HL-60 (cell line): ENCODE results near the gene MTCL1.

Experiments
- DNase-seq, 2 experiments: peaks; one replicate each; pipeline ENCODE4 v3.0.0-alpha.2; 2010 to 2020; ENCODE audit warnings: low read depth in 1 of 2, low spot score in 1 of 2
- H3K27ac ChIP-seq: fragments of 250-450 bp; sonication (Bioruptor Pico); replicated peaks from 2 replicates; pipeline ENCODE4 v1.5.1; 2020; ENCODE audit warnings: mild to moderate bottlenecking, moderate library complexity
- H3K27me3 ChIP-seq: fragments of 250-450 bp; sonication (Bioruptor Pico); 2 replicates; pipeline ENCODE4 v1.5.1; 2021; ENCODE audit warnings: mild to moderate bottlenecking, moderate library complexity; ENCODE audit not compliant: insufficient read depth, poor library complexity, severe bottlenecking
- H3K4me3 ChIP-seq: replicated peaks from 2 replicates; pipeline ENCODE4 v1.5.1; 2011; ENCODE audit warnings: mild to moderate bottlenecking, control low read depth, low read length; ENCODE audit not compliant: insufficient read depth
- GABPA ChIP-seq: IDR thresholded peaks from 2 replicates; pipeline ENCODE4 v1.6.1; 2012; ENCODE audit warnings: low read depth
- POLR2AphosphoS5 ChIP-seq: IDR thresholded peaks from 2 replicates; pipeline ENCODE4 v1.6.1; 2012; ENCODE audit warnings: low read depth
- SPI1 ChIP-seq: IDR thresholded peaks from 2 replicates; pipeline ENCODE4 v1.6.1; 2012; ENCODE audit warnings: low read depth, mild to moderate bottlenecking, borderline replicate concordance
- TF ChIP-seq, protein P1 (sequence below): IDR thresholded peaks from one replicate; pipeline ENCODE4 v1.5.1; 2011; ENCODE audit warnings: low read length, control low read depth, inconsistent platforms; ENCODE audit not compliant: insufficient read depth
- TF ChIP-seq, protein P2 (sequence below): IDR thresholded peaks from 2 replicates; pipeline ENCODE4 v1.6.1; 2012; ENCODE audit warnings: low read depth; ENCODE audit not compliant: insufficient replicate concordance

The MTCL1 gene

DNA sequence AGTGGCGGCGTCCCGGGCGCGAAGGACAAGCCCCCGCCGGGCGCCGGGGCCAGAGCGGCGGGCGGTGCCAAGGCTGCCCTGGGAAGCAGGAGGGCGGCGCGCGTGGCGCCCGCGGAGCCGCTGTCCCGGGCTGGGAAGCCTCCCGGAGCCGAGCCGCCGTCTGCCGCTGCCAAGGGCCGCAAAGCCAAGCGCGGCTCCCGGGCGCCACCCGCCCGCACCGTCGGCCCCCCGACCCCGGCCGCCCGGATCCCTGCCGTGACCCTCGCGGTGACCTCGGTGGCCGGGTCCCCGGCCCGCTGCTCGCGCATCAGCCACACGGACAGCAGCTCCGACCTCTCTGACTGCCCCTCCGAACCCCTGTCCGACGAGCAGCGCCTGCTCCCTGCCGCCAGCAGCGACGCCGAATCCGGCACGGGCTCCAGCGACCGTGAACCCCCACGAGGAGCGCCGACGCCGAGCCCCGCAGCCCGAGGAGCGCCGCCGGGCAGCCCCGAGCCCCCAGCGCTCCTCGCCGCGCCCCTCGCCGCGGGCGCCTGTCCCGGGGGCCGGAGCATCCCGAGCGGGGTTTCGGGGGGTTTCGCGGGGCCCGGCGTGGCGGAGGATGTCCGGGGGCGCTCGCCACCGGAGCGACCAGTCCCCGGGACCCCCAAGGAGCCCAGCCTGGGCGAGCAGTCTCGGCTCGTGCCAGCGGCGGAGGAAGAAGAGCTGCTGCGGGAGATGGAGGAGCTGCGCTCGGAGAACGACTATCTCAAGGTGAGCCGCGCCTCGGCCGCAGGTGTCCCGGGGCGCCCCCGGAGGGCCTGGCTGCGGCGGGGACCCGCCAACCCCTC lies 820 bp downstream of the MTCL1 start:
- Histone ChIP-seq H3K27ac (no peak overlapping the region), H3K4me3 (peak overlapping the region; percentile 13), H3K27me3 (peaks cover 64% of the 10 kb centered on the region)
- peak in 1 of 2 experiments; percentile 5 for DNase-seq
- TF ChIP-seq, protein P1, sequence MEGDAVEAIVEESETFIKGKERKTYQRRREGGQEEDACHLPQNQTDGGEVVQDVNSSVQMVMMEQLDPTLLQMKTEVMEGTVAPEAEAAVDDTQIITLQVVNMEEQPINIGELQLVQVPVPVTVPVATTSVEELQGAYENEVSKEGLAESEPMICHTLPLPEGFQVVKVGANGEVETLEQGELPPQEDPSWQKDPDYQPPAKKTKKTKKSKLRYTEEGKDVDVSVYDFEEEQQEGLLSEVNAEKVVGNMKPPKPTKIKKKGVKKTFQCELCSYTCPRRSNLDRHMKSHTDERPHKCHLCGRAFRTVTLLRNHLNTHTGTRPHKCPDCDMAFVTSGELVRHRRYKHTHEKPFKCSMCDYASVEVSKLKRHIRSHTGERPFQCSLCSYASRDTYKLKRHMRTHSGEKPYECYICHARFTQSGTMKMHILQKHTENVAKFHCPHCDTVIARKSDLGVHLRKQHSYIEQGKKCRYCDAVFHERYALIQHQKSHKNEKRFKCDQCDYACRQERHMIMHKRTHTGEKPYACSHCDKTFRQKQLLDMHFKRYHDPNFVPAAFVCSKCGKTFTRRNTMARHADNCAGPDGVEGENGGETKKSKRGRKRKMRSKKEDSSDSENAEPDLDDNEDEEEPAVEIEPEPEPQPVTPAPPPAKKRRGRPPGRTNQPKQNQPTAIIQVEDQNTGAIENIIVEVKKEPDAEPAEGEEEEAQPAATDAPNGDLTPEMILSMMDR, result no peak
- no peak for TF ChIP-seq POLR2AphosphoS5
- TF ChIP-seq SPI1, result no peak
- TF ChIP-seq, protein P2, sequence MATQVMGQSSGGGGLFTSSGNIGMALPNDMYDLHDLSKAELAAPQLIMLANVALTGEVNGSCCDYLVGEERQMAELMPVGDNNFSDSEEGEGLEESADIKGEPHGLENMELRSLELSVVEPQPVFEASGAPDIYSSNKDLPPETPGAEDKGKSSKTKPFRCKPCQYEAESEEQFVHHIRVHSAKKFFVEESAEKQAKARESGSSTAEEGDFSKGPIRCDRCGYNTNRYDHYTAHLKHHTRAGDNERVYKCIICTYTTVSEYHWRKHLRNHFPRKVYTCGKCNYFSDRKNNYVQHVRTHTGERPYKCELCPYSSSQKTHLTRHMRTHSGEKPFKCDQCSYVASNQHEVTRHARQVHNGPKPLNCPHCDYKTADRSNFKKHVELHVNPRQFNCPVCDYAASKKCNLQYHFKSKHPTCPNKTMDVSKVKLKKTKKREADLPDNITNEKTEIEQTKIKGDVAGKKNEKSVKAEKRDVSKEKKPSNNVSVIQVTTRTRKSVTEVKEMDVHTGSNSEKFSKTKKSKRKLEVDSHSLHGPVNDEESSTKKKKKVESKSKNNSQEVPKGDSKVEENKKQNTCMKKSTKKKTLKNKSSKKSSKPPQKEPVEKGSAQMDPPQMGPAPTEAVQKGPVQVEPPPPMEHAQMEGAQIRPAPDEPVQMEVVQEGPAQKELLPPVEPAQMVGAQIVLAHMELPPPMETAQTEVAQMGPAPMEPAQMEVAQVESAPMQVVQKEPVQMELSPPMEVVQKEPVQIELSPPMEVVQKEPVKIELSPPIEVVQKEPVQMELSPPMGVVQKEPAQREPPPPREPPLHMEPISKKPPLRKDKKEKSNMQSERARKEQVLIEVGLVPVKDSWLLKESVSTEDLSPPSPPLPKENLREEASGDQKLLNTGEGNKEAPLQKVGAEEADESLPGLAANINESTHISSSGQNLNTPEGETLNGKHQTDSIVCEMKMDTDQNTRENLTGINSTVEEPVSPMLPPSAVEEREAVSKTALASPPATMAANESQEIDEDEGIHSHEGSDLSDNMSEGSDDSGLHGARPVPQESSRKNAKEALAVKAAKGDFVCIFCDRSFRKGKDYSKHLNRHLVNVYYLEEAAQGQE, result no peak
- no peak for TF ChIP-seq GABPA

DNA sequence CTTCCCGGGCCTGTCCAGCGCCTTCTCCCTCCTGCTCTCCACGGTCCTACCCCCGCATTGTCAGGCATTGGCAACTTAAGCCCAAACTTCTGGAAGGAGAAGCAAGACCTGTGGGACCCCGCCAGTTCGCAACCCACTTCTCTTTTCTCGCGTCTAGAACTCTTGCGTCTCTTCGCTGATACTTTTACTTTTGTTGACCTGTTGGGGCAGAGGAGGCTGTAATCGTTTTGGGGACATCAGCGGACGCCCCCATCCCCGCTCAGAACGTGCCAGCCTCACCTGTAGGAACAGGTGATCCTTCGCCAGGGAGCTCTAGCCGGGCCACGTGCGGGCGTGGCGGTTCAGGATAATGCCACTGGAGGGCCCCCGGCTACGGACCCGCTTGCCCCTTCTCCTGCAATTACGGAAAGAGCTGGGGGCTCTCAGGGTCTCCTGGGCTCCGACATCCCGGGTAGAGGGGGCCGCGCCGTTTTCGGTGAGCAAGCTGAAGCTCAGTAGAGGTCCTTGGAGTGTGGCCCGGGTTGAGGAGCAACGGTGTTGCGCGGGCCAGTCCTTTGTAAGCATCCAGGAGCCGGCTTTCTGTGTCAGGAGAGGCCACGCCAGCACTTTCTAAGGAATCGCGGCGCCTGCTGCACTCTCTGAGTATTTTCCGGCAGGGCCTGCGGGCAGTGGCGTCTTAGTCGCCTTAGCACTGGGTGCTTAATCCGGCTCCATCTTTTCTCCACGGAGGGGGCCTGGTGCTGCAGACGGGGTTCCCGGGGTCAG lies 1.6 kb downstream of the MTCL1 start:
- TF ChIP-seq GABPA (no peak), POLR2AphosphoS5 (no peak), SPI1 (peak; percentile 36; the same call in 1 of the 2 replicates)
- TF ChIP-seq, protein P1, result no peak
- TF ChIP-seq, protein P2, result no peak
- peaks cover 57% of the 10 kb centered on the region for H3K27me3 ChIP-seq
- H3K4me3 ChIP-seq, result no peak overlapping the region
- no peak for DNase-seq
- no peak overlapping the region for H3K27ac ChIP-seq

DNA sequence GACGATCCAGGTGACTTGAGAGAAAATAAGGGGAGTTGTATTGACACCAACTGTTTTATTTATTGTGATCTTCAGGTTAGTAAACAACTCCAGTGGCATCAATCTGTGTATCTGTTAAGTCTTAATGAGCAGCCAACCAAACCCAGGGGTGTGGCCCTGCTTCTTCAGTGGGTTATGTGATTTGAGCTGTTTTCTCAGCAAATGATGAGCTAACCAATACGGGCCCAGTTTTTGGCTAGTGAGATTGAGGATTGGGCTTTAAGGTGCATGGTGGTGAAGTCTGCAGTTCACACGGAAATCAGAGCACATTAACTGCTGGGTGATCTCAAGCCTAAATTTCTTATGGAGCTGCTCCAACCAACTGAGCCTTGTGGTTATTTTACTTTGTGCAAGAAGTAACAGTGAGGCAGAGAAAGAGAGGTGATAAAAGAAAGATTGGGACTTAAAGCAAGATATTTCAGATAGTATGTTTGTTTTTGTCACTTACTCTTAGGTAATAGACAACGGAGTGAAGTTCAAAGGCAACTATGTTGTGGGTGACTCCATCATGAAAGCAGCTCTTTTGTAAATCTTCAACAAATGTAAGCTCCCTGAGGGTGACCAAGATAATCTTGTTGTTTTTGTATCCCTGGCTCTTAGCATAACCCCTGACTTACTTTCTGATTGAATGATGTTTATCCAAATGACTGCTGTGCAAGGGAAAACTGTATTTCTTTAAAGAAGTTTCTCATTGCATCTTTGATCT lies 2.4 kb downstream of the MTCL1 start:
- DNase-seq, result no peak
- H3K27ac ChIP-seq, result no peak overlapping the region

More for the DNA sequence above, 2.4 kb downstream of the MTCL1 start:
- H3K27me3 ChIP-seq, result peaks cover 59% of the 10 kb centered on the region
- no peak overlapping the region for H3K4me3 ChIP-seq
- TF ChIP-seq GABPA, result no peak
- TF ChIP-seq, protein P1, result no peak
- TF ChIP-seq SPI1, result no peak
- no peak for TF ChIP-seq POLR2AphosphoS5
- TF ChIP-seq, protein P2, result no peak
